Measurements from ENCODE around the gene ME3.

- TF ChIP-seq, protein P1, sequence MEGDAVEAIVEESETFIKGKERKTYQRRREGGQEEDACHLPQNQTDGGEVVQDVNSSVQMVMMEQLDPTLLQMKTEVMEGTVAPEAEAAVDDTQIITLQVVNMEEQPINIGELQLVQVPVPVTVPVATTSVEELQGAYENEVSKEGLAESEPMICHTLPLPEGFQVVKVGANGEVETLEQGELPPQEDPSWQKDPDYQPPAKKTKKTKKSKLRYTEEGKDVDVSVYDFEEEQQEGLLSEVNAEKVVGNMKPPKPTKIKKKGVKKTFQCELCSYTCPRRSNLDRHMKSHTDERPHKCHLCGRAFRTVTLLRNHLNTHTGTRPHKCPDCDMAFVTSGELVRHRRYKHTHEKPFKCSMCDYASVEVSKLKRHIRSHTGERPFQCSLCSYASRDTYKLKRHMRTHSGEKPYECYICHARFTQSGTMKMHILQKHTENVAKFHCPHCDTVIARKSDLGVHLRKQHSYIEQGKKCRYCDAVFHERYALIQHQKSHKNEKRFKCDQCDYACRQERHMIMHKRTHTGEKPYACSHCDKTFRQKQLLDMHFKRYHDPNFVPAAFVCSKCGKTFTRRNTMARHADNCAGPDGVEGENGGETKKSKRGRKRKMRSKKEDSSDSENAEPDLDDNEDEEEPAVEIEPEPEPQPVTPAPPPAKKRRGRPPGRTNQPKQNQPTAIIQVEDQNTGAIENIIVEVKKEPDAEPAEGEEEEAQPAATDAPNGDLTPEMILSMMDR (conservative IDR thresholded peaks at IDR 0.05; ENCODE audit: low read depth, low read length) = no peak
- no peak for TF ChIP-seq EZH2phosphoT487 (IDR thresholded peaks at IDR 0.05; ENCODE audit: borderline replicate concordance, low read length)
These were observed 214.0 kb downstream of the ME3 start for GRCh38 chr11:86458294-86459001.
